ENCODE results near the gene CRYBA2.

CRYBA2 gene

GRCh38 chr2:218981390-218981880, 11.8 kb downstream of the CRYBA2 start:
- no peak for DNase-seq

- no peak for DNase-seq
Observed at GRCh38 chr2:218980735-218981389, 12.4 kb downstream of the CRYBA2 start.

- DNase-seq: peak; percentile 63
Observed at GRCh38 chr2:218979846-218980734, 13.1 kb downstream of the CRYBA2 start.

- no peak for DNase-seq
Observed at GRCh38 chr2:218975060-218975777, 18.0 kb downstream of the CRYBA2 start.

- DNase-seq: no peak
Observed at GRCh38 chr2:218970894-218971293, 22.3 kb downstream of the CRYBA2 start.

GRCh38 chr2:218964041-218964771, 29.0 kb downstream of the CRYBA2 start:
- peak; percentile 34 for DNase-seq

- DNase-seq: no peak
Observed at GRCh38 chr2:218963601-218964000, 29.6 kb downstream of the CRYBA2 start.

- DNase-seq: peak; percentile 45
Observed at GRCh38 chr2:218962859-218963492, 30.2 kb downstream of the CRYBA2 start.

- no peak for DNase-seq
Observed at GRCh38 chr2:218961651-218962570, 31.3 kb downstream of the CRYBA2 start.

- DNase-seq: no peak
Observed at GRCh38 chr2:218961229-218961628, 32.0 kb downstream of the CRYBA2 start.

- DNase-seq: no peak
Observed at GRCh38 chr2:218960309-218961165, 32.7 kb downstream of the CRYBA2 start.

- no peak for DNase-seq
Observed at GRCh38 chr2:218959761-218960308, 33.4 kb downstream of the CRYBA2 start.

GRCh38 chr2:218959141-218959731, 34.0 kb downstream of the CRYBA2 start, which contains the start of gene CDK5R2:
Gene CDK5R2, plus strand, starts transcription at chr2:218959666. Its CDS starts 155 bp downstream, at chr2:218959821.
- peak; percentile 77 for DNase-seq

GRCh38 chr2:218958276-218958675, 34.9 kb downstream of the CRYBA2 start:
- DNase-seq: no peak

GRCh38 chr2:218957671-218958070, 35.6 kb downstream of the CRYBA2 start:
- no peak for DNase-seq

- no peak for DNase-seq
Observed at GRCh38 chr2:218956039-218956438, 37.2 kb downstream of the CRYBA2 start.

- no peak for DNase-seq
Observed at GRCh38 chr2:218954541-218955300, 38.5 kb downstream of the CRYBA2 start.

- no peak for DNase-seq
Observed at GRCh38 chr2:218953366-218953954, 39.8 kb downstream of the CRYBA2 start.

All from fibroblast of skin of right quadriceps (primary cell).